ENCODE data around the gene A2ML1.

DNA sequence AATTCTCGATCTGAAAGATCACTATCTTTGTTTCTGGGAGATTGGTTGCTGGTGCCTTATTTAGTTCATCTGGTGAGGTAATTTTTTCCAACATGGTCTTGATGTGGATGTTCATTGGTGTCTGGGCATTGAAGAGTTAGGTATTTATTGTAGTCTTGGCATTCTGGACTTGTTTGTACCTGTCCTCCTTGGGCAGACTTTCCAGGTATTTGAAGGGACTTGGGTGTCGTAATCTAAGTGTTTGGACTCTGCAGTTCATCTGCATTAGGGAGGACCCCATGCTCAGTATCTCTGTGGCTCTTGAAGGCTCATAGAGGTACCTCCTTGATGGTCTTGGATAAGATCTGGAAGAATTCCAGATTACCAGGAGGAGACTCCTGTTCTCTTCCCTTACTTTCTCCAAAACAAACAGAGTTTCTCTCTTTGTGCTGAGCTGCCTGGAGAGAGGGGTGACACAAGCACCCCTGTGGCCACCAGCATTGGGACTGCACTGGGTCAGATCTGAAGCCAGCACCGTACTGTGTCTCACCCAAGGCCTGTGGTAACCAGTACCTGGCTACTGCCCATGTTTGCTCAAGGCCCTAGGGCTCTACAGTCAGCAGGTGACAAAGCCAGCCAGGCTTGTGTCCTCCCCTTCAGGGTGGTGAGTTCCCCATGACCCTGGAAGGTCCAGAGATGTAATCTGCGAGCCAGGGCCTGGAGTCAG is 5.3 kb downstream of the A2ML1 start:
- TF ChIP-seq SNAI2 (CRISPR knock-in tag; IDR thresholded peaks at IDR 0.05) (no peak), ZFP3 (CRISPR knock-in tag; IDR thresholded peaks at IDR 0.05) (no peak), BACH2 (CRISPR knock-in tag; IDR thresholded peaks at IDR 0.05; ENCODE audit: borderline replicate concordance) (no peak), ESRRG (CRISPR knock-in tag; IDR thresholded peaks at IDR 0.05) (no peak), OSR1 (CRISPR knock-in tag; IDR thresholded peaks at IDR 0.05) (no peak), ARNTL (CRISPR knock-in tag; IDR thresholded peaks at IDR 0.05; ENCODE audit: borderline replicate concordance, low read depth) (no peak), PPARA (CRISPR knock-in tag; IDR thresholded peaks at IDR 0.05; ENCODE audit: borderline replicate concordance) (no peak), ZNF70 (CRISPR knock-in tag; IDR thresholded peaks at IDR 0.05) (no peak)
- TF ChIP-seq, protein P1, sequence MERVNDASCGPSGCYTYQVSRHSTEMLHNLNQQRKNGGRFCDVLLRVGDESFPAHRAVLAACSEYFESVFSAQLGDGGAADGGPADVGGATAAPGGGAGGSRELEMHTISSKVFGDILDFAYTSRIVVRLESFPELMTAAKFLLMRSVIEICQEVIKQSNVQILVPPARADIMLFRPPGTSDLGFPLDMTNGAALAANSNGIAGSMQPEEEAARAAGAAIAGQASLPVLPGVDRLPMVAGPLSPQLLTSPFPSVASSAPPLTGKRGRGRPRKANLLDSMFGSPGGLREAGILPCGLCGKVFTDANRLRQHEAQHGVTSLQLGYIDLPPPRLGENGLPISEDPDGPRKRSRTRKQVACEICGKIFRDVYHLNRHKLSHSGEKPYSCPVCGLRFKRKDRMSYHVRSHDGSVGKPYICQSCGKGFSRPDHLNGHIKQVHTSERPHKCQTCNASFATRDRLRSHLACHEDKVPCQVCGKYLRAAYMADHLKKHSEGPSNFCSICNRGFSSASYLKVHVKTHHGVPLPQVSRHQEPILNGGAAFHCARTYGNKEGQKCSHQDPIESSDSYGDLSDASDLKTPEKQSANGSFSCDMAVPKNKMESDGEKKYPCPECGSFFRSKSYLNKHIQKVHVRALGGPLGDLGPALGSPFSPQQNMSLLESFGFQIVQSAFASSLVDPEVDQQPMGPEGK (CRISPR knock-in tag; IDR thresholded peaks at IDR 0.05; ENCODE audit: borderline replicate concordance), result no peak
- TF ChIP-seq, protein P2, sequence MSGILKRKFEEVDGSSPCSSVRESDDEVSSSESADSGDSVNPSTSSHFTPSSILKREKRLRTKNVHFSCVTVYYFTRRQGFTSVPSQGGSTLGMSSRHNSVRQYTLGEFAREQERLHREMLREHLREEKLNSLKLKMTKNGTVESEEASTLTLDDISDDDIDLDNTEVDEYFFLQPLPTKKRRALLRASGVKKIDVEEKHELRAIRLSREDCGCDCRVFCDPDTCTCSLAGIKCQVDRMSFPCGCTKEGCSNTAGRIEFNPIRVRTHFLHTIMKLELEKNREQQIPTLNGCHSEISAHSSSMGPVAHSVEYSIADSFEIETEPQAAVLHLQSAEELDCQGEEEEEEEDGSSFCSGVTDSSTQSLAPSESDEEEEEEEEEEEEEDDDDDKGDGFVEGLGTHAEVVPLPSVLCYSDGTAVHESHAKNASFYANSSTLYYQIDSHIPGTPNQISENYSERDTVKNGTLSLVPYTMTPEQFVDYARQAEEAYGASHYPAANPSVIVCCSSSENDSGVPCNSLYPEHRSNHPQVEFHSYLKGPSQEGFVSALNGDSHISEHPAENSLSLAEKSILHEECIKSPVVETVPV (CRISPR knock-in tag; IDR thresholded peaks at IDR 0.05), result no peak
- TF ChIP-seq, protein P3, sequence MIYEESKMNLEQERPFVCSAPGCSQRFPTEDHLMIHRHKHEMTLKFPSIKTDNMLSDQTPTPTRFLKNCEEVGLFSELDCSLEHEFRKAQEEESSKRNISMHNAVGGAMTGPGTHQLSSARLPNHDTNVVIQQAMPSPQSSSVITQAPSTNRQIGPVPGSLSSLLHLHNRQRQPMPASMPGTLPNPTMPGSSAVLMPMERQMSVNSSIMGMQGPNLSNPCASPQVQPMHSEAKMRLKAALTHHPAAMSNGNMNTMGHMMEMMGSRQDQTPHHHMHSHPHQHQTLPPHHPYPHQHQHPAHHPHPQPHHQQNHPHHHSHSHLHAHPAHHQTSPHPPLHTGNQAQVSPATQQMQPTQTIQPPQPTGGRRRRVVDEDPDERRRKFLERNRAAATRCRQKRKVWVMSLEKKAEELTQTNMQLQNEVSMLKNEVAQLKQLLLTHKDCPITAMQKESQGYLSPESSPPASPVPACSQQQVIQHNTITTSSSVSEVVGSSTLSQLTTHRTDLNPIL (CRISPR knock-in tag; IDR thresholded peaks at IDR 0.05; ENCODE audit: low read depth), result no peak

Measured in SK-N-SH treated with all-trans-retinoic acid at 6 μM for 48 hours (cell line).